GM12873 (cell line): ENCODE data around the gene GPR84.

Source experiments
- TF ChIP-seq, protein P1 (sequence below): IDR thresholded peaks from 2 replicates; pipeline ENCODE4 v1.5.1; 2012; ENCODE audit warnings: low read depth, mild to moderate bottlenecking, moderate library complexity, low read length, control low read depth; ENCODE audit not compliant: insufficient read depth; ENCODE audit errors: missing control alignments

The GPR84 gene

DNA sequence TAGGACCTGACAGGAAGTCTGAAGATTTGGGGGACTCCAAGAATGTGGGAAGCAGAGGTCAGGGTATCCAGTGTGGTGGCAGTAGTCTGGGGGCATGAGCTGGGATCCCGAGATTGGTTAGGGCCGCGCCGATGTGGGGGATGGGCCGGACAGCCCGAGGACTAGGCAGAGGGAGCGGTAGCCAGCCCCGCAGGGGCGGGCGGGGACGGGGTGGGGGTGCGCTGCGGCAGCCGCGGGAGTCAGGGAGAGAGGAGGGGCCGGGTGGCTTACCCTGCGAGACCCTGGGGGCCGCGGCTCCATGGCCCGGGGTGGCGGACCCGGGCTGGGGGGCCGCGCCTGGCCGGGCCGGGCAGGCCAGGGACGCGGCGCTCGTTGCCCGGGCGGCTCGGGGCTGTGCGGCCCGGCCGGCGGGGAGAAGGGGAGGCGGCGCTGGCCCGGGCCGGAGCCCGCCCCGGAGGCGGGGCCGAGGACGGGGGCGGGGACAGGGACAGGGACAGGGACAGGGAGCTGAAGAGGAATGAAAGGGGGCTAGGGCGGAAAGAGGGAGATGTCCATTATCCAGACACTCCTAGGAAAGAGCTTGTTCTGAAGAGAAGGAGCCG, 14.6 kb upstream of the GPR84 start:
- TF ChIP-seq, protein P1, sequence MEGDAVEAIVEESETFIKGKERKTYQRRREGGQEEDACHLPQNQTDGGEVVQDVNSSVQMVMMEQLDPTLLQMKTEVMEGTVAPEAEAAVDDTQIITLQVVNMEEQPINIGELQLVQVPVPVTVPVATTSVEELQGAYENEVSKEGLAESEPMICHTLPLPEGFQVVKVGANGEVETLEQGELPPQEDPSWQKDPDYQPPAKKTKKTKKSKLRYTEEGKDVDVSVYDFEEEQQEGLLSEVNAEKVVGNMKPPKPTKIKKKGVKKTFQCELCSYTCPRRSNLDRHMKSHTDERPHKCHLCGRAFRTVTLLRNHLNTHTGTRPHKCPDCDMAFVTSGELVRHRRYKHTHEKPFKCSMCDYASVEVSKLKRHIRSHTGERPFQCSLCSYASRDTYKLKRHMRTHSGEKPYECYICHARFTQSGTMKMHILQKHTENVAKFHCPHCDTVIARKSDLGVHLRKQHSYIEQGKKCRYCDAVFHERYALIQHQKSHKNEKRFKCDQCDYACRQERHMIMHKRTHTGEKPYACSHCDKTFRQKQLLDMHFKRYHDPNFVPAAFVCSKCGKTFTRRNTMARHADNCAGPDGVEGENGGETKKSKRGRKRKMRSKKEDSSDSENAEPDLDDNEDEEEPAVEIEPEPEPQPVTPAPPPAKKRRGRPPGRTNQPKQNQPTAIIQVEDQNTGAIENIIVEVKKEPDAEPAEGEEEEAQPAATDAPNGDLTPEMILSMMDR, result no peak

DNA sequence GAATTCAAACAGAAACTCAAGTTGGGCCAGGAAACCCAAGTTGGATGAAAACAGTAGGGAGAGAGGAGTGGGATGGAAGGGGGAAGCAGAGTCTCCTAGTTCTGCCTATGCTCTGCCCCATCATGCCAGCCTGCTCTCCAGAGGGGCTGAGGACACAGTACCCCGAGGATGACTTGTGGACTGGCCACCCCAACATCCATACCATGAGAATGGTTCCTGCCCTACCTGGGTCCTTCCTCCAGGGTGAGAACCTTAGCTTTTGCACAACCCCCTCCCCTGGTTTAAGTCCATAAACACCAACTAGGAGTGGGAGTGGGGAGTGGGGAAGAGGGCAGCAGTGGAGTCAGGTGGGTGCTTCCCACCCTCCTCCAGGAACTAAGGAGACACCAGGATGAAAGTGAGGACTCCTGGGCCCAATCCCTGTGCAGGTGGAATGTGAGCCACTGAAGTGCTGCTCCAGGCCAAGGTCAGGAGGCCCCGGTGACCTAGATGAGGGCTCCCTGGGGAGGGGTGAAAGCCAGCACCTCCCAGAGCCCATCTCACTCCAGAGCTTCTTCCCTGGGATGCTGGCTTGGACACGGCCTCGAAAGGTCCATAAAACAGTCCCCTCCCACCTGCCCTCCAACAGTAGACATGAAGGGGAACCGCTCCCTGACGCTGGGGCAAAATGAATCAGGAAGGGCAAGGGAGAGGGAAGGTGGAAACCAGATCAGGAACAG, 13.7 kb upstream of the GPR84 start:
- TF ChIP-seq, protein P1, result no peak

DNA sequence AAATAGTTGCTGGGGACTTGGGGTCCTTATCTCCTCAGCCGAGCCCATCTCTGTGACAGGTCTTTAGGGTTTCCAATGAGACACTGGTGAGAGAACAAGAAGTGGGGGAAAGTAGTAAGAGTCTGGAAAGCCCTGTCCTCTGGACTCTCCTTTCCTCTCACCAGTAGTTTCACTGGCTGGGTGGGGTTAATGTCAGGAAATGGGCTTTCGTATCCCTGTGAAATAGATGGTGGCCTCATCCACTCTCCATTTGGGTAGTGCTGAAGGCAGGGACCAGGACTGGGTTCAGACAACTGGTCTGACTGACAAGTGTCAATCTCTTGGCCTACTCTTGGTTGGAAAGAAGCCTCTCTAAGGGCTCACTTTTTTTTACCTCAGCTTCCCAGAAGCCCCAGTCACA, 12.7 kb upstream of the GPR84 start:
- TF ChIP-seq, protein P1, result no peak

DNA sequence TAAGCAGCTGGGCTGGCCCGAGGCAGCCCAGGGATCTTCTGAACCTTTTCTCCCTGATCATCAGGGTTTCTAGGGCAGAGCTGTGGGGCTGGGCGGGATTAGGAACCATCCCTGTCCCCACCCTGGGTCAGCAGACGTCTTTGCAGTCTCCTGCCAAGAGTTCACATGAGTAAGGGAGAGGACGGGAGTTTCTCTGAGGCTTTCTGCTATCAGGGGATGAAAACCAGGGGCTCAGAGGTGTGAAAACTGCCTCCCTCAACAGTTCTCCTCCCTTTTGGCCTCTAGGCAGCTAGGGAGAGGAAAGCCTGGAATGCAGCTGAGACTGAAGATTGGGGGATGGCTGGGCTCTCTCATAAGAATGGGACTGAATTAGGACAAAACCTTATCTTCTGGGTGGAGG, 12.3 kb upstream of the GPR84 start:
- TF ChIP-seq, protein P1, result no peak

DNA sequence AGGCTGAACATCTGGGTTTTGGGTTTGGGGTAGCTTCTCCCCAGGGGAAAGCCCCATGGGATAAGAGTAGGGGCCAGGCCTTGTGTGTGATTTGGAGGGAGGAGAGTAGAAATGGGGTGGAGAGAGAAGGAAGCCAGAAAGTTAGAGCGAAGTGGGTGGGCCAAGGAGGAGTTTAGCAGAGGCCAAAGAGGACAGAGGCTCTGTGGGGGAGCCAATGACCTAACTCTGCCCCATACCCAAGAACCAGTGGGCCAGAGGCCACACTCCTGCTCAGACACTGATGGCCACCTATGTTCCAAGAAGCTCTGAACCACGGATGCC, 10.9 kb upstream of the GPR84 start:
- TF ChIP-seq, protein P1, result no peak

DNA sequence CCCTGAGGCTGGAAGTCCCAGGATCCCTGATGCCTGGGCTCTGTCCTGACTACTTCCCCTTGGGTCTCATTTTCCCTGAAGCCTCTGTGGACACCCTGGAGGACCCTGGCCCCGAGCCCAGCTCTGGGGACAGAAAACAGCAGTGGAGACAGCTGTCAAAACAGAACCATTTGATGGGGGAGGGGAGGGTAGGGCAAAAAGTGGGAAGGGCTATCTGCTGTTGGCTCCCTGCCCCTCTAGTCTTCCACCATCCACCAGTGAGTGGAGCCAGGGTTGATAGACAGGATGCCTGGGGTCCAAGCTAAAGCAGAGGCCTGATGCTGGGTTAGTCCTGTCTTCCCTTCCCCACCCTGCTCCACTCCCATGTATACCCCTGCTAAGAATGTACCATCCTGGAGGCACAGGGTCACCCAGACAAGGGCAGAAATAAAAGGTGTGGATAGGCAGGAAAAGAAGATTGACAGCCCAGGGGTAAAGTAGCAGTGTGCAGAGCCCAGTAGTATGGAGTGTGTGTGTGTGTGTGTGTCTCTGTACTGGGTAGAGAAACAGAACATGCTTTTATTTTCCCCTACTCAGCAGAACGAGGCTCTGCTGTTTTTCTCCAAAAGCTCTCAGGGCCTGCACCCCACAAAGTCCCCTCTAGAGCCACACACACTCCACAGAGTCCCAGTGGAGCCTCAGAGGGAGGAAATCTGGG, 10.4 kb upstream of the GPR84 start:
- TF ChIP-seq, protein P1, result no peak

DNA sequence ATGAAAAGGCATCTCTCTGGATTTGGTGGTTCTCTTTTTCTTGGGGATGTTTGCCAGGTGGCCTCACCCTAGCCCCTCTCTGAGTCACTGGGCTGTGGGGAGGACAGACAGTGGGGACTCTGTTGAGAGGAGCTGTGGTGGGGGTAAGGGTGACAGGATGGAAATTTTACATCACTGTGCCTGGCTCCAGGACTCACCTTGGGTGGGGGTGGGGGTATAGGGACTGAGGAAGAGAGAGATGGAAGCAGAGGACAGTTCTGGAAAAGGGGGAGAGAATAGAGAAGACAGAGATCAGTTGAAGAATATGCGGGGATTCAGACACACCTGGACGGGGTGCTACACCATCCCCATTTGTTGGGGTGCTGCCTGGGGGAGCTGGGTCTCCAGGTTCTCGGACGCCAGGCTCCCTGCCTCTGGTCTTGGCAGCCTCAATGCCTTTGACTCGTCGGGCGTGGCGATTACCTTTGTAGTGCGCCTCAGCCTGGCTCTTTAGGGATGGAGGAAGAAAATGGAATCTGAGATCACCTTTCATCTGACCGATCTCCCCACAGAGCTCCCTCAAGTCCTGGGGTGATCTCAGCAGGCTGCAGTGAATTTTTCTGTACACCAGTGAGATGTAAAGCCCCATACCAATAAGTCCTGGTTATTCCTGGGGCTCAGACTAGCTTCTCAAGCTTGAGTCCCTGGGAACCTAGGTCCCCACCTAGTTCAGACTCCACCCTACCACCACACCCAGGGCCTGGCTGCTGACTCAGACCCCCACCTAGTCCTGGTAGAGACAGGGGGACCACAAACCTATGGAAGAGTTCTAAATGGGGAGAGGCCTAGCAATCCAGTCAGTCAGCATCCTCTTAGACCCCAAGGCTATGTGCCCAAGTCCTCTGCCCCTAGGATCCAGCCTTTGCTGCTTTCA, 9.6 kb upstream of the GPR84 start:
- TF ChIP-seq, protein P1, result no peak
